HG03159 (cell line): ENCODE measurements around the gene GRM7.

Source experiments
- ATAC-seq: cut with Tn5 transposase; IDR thresholded peaks from one replicate; pipeline ENCODE4 v1.9.1; 2021; ENCODE audit warnings: mild to moderate bottlenecking, moderate library complexity; ENCODE audit not compliant: unreplicated experiment

GRM7 gene

DNA sequence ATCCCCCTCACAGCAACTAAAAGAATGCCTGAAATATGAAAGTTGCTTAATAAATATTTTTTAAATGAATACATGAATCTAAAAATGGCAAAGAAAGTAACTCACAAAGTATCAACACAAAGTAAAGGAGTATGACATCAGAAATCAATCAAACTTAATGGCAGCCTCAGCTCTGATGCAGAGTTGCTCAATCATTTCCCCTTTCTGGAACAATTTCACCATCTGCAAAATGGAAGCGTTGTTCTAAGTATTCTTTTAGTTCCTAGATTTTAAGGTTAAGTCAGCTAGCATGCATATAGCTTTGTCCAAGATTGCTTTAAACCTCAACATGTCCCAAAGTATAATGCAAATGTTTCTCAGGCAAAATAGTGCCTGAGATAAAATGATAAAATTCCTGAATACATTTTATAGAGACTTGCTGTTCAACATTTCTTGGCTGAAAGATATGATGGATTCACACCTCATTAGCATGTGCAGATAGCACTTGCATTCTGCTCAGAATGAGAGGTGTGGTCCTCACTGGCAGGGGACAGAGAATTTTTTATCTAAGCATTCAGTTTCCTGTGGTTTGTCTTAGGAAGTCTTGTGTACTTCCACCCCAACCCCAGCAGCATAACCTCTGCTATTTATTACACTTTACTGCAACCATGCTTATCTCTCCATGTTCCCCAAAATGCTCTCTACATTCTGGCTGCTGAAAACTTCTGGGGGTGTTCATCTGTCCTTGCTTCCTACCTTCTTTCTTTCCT is 429.3 kb downstream of the GRM7 start:
- ATAC-seq, result no peak

- no peak for ATAC-seq
Measured at GRCh38 chr3:7292362-7292761, 431.4 kb downstream of the GRM7 start.

GRCh38 chr3:7293286-7293685 is 432.4 kb downstream of the GRM7 start:
- ATAC-seq, result no peak

DNA sequence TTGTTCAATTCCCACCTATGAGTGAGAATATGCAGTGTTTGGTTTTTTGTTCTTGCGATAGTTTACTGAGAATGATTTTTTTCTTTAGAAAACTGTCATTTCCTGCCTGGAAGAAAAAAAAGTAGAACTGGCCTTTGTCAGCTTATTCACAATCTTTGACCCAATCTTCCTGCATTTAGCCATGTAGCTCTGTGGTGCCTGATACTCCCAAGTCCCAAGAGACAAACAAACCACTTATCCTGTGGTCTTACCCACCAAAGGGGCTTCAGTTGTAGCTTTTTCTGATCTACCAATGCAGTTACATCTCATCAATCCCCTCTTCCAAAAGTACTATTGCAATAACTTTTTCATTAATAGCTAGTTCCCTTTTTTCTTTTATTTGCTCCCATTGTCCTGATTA is 444.6 kb downstream of the GRM7 start:
- ATAC-seq, result no peak

- ATAC-seq, result no peak
Measured at GRCh38 chr3:7306901-7307300, 446.0 kb downstream of the GRM7 start.

GRCh38 chr3:7307410-7307809 is 446.5 kb downstream of the GRM7 start:
- ATAC-seq, result no peak

GRCh38 chr3:7309641-7310102 is 448.8 kb downstream of the GRM7 start:
- no peak for ATAC-seq

DNA sequence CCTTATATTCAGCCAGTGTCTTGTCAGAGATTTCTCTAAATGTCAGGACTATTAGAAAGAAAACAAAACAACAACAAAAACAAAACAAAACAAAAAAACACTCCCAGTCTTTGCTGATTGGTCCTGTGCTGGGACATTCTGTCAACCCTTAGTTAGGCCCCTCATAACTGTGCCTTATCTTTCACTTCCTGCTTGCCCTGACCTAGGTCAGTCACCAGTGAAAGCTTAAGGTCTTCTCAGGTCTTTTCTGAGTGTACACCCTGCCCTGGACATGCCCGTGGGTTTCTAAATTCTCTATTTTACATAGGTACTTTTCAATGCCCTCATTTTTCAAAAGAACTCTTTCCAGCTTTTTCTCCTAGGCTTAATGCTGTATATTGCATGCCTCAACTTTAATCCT is 454.1 kb downstream of the GRM7 start:
- ATAC-seq, result no peak

DNA sequence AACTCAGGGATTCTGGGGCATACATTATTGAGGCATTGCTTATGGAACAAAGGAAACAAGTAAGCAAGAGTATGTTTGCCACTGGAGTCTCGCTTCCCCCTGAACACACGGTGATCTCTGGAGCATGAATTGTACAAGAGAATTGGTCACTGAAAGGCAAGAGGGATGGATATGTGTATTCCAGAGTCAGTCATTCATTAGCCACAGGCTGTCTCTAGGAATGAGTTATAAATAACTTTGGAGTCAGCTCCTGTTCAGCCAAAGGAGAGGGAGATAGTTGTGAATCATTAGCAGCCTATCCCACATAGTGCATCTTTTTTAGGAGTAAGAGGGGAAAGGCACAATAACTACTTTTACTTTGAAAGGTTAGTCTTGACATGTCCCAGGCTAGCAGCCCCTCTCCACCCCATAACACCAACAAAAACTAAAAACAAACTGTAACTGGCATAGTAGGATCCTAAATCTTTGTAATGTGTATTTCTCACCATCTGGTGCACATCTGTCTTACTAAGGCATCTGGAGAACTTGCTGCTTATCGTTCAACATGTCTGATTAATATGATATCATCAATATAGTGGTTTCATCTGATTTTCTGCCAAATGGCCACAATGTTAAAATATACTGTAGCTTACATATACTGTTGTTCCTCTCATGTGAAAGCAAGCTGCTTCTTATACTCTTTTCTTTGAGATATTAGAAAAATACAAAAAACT is 462.2 kb downstream of the GRM7 start:
- no peak for ATAC-seq

- ATAC-seq, result no peak
Measured at GRCh38 chr3:7328339-7328738, 467.4 kb downstream of the GRM7 start.

GRCh38 chr3:7332696-7333095 is 471.8 kb downstream of the GRM7 start:
- ATAC-seq, result no peak

GRCh38 chr3:7333125-7333524 is 472.2 kb downstream of the GRM7 start:
- no peak for ATAC-seq

- no peak for ATAC-seq
Measured at GRCh38 chr3:7340795-7341194, 479.9 kb downstream of the GRM7 start.

- ATAC-seq, result no peak
Measured at GRCh38 chr3:7346364-7346763, 485.4 kb downstream of the GRM7 start.

- no peak for ATAC-seq
Measured at GRCh38 chr3:7357101-7357500, 496.2 kb downstream of the GRM7 start.

GRCh38 chr3:7367968-7368367 is 507.1 kb downstream of the GRM7 start:
- no peak for ATAC-seq

- ATAC-seq, result no peak
Measured at GRCh38 chr3:7368597-7368996, 507.7 kb downstream of the GRM7 start.

DNA sequence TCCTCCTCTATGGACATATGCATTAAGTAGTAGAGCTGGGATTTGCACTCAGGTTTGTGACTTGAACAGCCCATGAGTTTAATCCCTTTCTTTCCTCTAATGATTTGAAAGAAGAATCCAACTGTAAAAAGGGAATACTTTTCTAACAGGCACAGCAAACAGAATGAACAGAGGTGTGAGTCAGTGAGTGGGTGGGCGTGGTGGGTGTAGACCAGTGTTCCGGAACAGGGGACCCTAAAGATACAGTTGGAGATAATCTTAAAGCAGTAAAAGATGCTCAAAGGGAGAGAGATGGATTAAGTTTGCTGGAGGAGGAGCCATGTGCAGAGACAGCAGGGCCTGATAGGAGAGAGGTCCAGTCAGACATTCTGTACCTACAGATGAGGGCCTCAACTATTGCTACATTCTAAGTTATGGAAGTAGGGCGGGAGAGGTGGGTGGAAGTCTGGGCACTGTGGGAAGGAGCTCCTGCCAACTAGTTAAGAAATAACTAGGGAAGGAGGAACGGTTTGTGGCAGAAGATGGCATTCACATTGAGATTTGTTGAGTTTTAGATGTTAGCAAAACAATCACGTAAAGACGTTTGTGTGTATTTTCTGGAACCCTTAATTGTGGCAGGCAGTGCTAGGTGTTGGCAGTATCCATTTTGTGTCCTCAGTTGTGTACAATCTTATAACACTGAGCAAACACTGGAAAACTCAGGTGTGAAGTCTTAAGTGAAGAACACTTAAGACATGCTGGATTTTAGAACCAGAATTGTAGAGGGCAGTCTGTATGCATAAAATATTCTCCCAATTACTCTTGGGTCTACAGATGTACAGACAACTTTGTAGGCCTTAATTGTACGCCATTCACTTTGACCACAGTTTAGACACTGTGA is 511.0 kb downstream of the GRM7 start:
- no peak for ATAC-seq

DNA sequence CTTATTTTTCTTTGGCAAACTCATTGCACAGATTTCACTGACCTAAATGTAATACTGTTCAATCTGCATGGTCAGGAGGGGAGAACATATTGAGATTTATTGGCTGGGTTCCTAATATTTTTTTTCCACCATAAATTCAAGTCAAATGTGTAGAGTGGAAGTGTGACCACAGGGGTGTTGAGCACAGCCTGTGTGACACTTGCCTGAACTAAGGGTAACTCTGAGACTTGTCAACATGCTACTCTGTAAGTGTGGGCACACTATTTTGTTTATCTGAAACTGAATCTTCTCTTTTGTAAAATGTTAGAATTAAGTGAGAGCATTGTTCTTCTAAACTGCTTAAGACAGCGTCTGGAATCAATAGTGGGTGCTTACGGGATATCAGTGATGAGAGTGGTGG is 516.2 kb downstream of the GRM7 start:
- ATAC-seq, result no peak

GRCh38 chr3:7381741-7382140 is 520.8 kb downstream of the GRM7 start:
- ATAC-seq, result no peak

GRCh38 chr3:7382293-7383010 is 521.5 kb downstream of the GRM7 start:
- no peak for ATAC-seq
